Activated naive CD4-positive, alpha-beta T cell treated with anti-CD3 and anti-CD28 coated beads, Interleukin-2, amount 10 ng/mL, durations not matched to agents 7 days and 5 days (primary cell): ENCODE results near the gene L1CAM.

ENCODE experiments used
- CTCF ChIA-PET: fragments of 350-600 bp; sonication (Branson Sonifier 250); formaldehyde crosslinking; loops from one replicate; lab custom pipeline; 2021; ENCODE audit warnings: antibody characterized with exemption; lab: Charles Lee
- DNase-seq: peaks from one replicate; pipeline ENCODE4 v3.0.0-alpha.2; 2020
- H3K27ac Mint-ChIP-seq: one replicate; pipeline ENCODE4 v1.8.0; 2021; ENCODE audit warnings: mild to moderate bottlenecking, moderate library complexity, mixed read lengths
- H3K27me3 Mint-ChIP-seq: one replicate; pipeline ENCODE4 v1.8.0; 2021; ENCODE audit warnings: mild to moderate bottlenecking, mixed read lengths
- H3K36me3 Mint-ChIP-seq: one replicate; pipeline ENCODE4 v1.8.0; 2021; ENCODE audit warnings: mixed read lengths
- H3K4me1 Mint-ChIP-seq: one replicate; pipeline ENCODE4 v1.8.0; 2021; ENCODE audit warnings: mixed read lengths
- H3K4me3 Mint-ChIP-seq: one replicate; pipeline ENCODE4 v1.8.0; 2021; ENCODE audit warnings: mild to moderate bottlenecking, moderate library complexity, mixed read lengths
- H3K9me3 Mint-ChIP-seq: one replicate; pipeline ENCODE4 v1.8.0; 2021; ENCODE audit warnings: mixed read lengths

Gene L1CAM

GRCh38 chrX:153864561-153865320, 21.2 kb downstream of the L1CAM start:
- CTCF ChIA-PET = no interaction called here
- peaks cover 11% of the 10 kb centered on the region for H3K27me3 Mint-ChIP-seq
- no peak for DNase-seq
- no peaks in the 10 kb centered on the region for H3K9me3 Mint-ChIP-seq
- H3K4me3 Mint-ChIP-seq = no peak overlapping the region
- H3K36me3 Mint-ChIP-seq = no peaks in the 10 kb centered on the region
- no peak overlapping the region for H3K27ac Mint-ChIP-seq
- H3K4me1 Mint-ChIP-seq = no peaks in the 10 kb centered on the region

GRCh38 chrX:153864101-153864500, 21.9 kb downstream of the L1CAM start:
- H3K9me3 Mint-ChIP-seq = no peaks in the 10 kb centered on the region
- CTCF ChIA-PET = no interaction called here
- no peaks in the 10 kb centered on the region for H3K36me3 Mint-ChIP-seq
- no peak overlapping the region for H3K27ac Mint-ChIP-seq
- H3K4me3 Mint-ChIP-seq = no peak overlapping the region
- H3K4me1 Mint-ChIP-seq = no peaks in the 10 kb centered on the region
- no peak for DNase-seq
- peaks cover 15% of the 10 kb centered on the region for H3K27me3 Mint-ChIP-seq

DNA sequence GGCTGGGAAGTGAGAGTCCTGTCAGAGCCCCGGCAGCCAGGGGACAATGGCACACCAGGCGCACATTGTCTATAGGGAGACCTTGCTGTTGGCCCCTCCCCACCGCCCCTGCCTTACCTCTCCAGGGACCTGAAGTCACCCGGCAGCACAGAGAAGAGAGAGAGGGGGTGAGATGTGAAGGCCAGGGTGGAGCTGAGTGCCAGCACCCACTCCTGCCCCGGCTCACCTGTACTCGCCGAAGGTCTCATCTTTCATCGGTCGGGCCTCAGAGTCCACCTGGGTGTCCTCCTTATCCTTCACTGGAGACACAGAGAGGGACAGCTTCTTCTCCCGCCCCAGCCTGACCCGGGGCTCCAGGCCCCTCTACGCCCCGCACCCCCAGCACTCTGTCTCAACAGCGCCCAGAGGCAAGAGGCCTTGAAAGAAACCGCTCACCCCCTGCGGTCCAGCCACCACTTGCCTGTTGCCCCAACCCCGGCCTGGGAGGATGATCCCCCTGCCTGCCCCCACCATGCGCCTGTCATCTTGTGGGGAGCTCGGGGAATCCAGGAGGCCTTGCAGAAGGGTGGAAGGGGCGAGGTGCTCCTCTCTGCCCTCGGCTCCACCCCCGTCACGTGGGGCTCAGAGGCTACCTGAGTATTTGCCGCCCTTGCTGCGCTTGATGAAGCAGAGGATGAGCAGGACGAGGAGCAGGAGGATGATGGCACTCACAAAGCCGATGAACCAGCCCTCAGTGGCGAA, 22.6 kb downstream of the L1CAM start:
- no peak overlapping the region for H3K4me3 Mint-ChIP-seq
- H3K36me3 Mint-ChIP-seq = no peaks in the 10 kb centered on the region
- DNase-seq = no peak
- no peak overlapping the region for H3K27ac Mint-ChIP-seq
- no peaks in the 10 kb centered on the region for H3K4me1 Mint-ChIP-seq
- CTCF ChIA-PET = no interaction called here
- no peaks in the 10 kb centered on the region for H3K9me3 Mint-ChIP-seq
- peaks cover 15% of the 10 kb centered on the region for H3K27me3 Mint-ChIP-seq

GRCh38 chrX:153862369-153863250, 23.4 kb downstream of the L1CAM start:
- H3K36me3 Mint-ChIP-seq = no peaks in the 10 kb centered on the region
- DNase-seq = no peak
- peaks cover 15% of the 10 kb centered on the region for H3K27me3 Mint-ChIP-seq
- H3K4me1 Mint-ChIP-seq = peaks cover 2% of the 10 kb centered on the region
- no peak overlapping the region for H3K27ac Mint-ChIP-seq
- CTCF ChIA-PET = no interaction called here
- no peak overlapping the region for H3K4me3 Mint-ChIP-seq
- H3K9me3 Mint-ChIP-seq = no peaks in the 10 kb centered on the region

DNA sequence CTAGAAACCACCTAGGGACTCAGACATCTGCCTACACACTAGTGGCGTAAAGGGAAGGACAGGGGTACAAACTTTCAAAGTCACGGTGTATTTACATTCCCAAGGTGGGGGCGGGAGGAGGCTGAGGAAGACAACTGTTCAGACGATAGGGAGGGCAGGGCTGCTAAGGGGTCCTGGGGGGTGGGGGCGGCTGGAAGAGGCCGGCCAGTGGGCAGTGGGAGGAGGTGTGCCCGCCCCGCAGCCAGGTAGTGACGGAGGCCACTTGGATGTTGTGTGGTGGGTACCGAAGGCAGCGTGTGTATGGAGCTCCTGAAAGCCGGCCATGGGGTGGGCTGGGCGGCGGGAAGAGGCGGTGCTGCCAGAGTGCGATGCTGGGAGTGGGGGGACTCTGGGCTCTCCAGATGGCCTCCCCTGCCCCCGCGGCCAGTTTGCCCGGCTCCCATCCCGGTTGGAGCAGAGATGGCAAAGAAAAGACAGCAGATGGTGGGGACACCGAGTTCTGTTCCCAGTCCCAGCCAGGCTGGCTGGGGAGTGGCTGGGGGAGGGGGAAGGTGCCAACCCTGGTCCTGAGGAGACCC, 24.2 kb downstream of the L1CAM start:
- no peak overlapping the region for H3K27ac Mint-ChIP-seq
- peaks cover 5% of the 10 kb centered on the region for H3K4me1 Mint-ChIP-seq
- no peaks in the 10 kb centered on the region for H3K9me3 Mint-ChIP-seq
- DNase-seq = no peak
- no peaks in the 10 kb centered on the region for H3K36me3 Mint-ChIP-seq
- peaks cover 23% of the 10 kb centered on the region for H3K27me3 Mint-ChIP-seq
- no peak overlapping the region for H3K4me3 Mint-ChIP-seq
- CTCF ChIA-PET = no interaction called here

DNA sequence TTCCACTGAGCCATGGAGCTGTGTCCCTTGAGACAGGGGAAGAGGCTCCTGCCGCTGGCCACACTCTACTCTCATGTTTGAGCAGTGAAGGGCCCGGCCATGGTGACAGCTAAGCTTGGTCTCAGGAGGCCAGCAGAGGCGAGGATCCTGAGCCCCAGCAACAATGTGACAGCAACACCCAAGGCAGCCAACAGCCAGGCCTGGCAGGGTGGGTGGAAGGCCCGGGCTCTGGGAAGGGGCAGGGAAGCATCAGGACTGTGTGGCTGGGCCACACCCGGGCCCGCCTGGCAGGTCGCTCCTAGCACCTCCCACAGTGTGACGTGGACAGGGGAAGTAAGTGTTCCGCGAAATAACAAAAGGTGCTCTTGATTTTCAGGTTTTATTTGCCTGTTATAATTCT, 24.8 kb downstream of the L1CAM start:
- CTCF ChIA-PET = no interaction called here
- Mint-ChIP-seq H3K27me3 (peaks cover 29% of the 10 kb centered on the region), H3K4me3 (no peak overlapping the region), H3K36me3 (no peaks in the 10 kb centered on the region), H3K9me3 (no peaks in the 10 kb centered on the region), H3K4me1 (peaks cover 5% of the 10 kb centered on the region), H3K27ac (no peak overlapping the region)
- DNase-seq = no peak

DNA sequence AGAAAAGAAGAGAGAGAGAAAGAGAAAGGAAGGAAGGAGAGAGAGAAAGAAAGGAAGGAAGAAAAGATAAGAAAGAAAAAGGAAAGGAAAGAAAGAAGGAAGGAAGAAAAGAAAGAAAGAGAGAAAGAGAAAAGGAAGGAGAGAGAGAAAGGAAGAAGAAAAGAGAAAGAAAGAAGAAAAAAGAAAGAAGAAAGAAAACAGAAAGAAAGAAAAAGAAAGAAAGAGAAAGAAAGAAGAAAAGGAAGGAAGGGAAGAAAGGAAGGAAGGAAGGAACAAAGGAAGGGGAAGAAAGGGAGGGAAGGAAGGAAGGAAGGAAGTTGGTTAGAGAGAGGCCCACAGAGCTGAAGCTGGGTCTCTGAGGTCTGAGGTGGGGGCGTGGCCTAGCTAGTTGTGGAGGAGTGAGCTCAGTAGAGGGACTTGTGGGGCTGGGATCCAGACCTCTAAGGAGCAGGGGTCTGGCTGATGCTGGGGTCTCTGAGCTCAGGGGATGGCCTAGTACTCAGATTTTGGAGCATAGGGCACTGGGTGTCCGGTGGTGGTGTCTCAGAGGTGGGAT, 28.5 kb downstream of the L1CAM start:
- Mint-ChIP-seq H3K4me1 (peaks cover 5% of the 10 kb centered on the region), H3K27me3 (peaks cover 39% of the 10 kb centered on the region), H3K27ac (no peak overlapping the region), H3K4me3 (no peak overlapping the region), H3K36me3 (no peaks in the 10 kb centered on the region), H3K9me3 (no peaks in the 10 kb centered on the region)
- DNase-seq = no peak
- CTCF ChIA-PET = no interaction called here

GRCh38 chrX:153854702-153855101, 31.3 kb downstream of the L1CAM start:
- H3K36me3 Mint-ChIP-seq = no peaks in the 10 kb centered on the region
- no peak for DNase-seq
- no peak overlapping the region for H3K4me3 Mint-ChIP-seq
- CTCF ChIA-PET = no interaction called here
- no peak overlapping the region for H3K27ac Mint-ChIP-seq
- H3K4me1 Mint-ChIP-seq = peaks cover 5% of the 10 kb centered on the region
- no peaks in the 10 kb centered on the region for H3K9me3 Mint-ChIP-seq
- peaks cover 51% of the 10 kb centered on the region for H3K27me3 Mint-ChIP-seq

DNA sequence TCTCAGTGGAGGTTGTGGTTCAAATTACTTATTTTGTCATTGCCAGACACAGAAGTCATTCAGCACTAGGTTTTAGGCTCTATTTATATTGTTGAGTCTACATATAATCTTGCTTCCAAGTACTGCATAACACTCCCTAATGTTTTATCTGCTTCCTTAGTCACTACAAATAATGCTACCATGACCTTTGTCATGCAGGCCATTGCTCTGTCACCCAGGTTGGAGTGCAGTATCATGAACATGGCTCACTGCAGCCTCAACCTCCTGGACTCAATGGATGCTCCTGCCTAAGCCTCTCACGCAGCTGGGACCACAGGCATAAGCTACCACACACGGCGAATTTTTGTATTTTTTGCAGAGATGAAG, 32.1 kb downstream of the L1CAM start:
- no peak overlapping the region for H3K4me3 Mint-ChIP-seq
- no peaks in the 10 kb centered on the region for H3K36me3 Mint-ChIP-seq
- no peaks in the 10 kb centered on the region for H3K9me3 Mint-ChIP-seq
- H3K27ac Mint-ChIP-seq = no peak overlapping the region
- CTCF ChIA-PET = no interaction called here
- H3K4me1 Mint-ChIP-seq = peaks cover 5% of the 10 kb centered on the region
- peaks cover 51% of the 10 kb centered on the region for H3K27me3 Mint-ChIP-seq
- no peak for DNase-seq

GRCh38 chrX:153853180-153853901, 32.6 kb downstream of the L1CAM start:
- CTCF ChIA-PET = interaction anchor here (1.6 kb wide), 1 partner anchor 89 kb away, joined by 3 read pairs; the partner anchor contains the start of gene PLXNB3
- no peak overlapping the region for H3K27ac Mint-ChIP-seq
- peaks cover 5% of the 10 kb centered on the region for H3K4me1 Mint-ChIP-seq
- peaks cover 51% of the 10 kb centered on the region for H3K27me3 Mint-ChIP-seq
- H3K36me3 Mint-ChIP-seq = no peaks in the 10 kb centered on the region
- no peaks in the 10 kb centered on the region for H3K9me3 Mint-ChIP-seq
- H3K4me3 Mint-ChIP-seq = no peak overlapping the region
- no peak for DNase-seq

DNA sequence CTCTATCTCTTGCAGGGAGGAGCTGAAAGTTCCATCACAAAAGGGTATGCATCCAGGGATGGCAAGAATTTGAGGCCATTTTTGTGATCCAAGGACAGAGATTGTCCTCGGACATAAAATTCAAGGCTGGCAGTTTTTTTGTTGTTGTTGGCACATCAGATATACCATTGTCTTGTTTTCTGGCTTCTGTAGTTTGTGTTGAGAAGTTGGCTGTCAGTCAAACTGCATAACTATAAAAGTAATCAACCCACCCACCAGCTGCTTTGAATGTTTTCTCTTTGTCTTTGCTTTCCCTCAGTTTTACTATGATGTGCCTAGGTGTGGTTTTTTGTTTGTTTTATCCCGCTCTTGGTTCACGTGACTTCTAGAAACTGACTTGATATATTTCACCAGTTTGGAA, 34.0 kb downstream of the L1CAM start:
- CTCF ChIA-PET = interaction anchor here (0.8 to 1.6 kb wide), 2 partner anchors 74 to 88 kb away, joined by 3 read pairs; partner anchors contain the start of gene PLXNB3
- Mint-ChIP-seq H3K27me3 (peaks cover 44% of the 10 kb centered on the region), H3K4me3 (no peak overlapping the region), H3K9me3 (no peaks in the 10 kb centered on the region), H3K36me3 (no peaks in the 10 kb centered on the region), H3K4me1 (no peaks in the 10 kb centered on the region), H3K27ac (no peak overlapping the region)
- DNase-seq = no peak

DNA sequence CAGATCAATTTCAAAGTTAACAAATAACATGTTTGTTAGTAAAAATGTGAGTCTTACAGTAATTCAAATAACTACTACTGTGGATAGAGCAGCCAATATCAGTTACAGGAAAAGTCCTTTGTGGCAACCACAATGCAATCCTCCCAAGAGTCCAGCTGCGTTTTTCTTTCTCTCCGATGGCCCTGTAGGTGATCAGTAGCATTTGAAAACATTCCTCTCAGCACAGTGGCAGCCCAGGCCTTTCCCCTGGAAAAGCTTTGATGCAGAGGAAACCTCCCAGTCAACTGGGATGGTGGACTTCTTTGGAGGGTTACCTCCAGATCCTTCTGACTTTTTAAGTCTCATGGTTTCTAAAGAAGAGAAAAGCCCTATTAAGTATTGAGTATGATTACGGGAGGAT, 37.6 kb downstream of the L1CAM start:
- no peak overlapping the region for H3K27ac Mint-ChIP-seq
- peaks cover 50% of the 10 kb centered on the region for H3K27me3 Mint-ChIP-seq
- H3K4me1 Mint-ChIP-seq = no peaks in the 10 kb centered on the region
- no peak overlapping the region for H3K4me3 Mint-ChIP-seq
- DNase-seq = no peak
- no peaks in the 10 kb centered on the region for H3K36me3 Mint-ChIP-seq
- no peaks in the 10 kb centered on the region for H3K9me3 Mint-ChIP-seq
- CTCF ChIA-PET = no interaction called here

DNA sequence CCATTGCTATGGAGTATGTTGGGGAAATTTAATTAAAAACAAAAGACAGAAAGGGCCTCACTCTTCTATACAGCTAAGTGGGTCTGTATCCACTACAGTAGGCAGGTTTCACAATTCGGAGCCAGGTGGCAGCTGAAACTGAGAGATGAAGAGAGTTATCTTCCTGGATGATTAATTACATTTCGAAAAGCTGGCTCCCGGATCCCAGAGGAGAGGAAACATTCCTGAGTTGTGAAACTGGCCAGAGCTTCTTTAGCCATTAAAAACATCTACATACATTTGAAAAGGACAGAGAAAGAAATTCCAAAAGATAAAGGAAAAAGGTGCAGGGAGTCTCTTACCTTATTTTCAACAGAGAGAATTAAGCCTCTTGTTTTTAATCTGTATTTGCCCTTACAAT, 40.1 kb downstream of the L1CAM start:
- H3K4me1 Mint-ChIP-seq = no peaks in the 10 kb centered on the region
- no peak for DNase-seq
- CTCF ChIA-PET = no interaction called here
- peaks cover 45% of the 10 kb centered on the region for H3K27me3 Mint-ChIP-seq
- no peaks in the 10 kb centered on the region for H3K9me3 Mint-ChIP-seq
- no peak overlapping the region for H3K4me3 Mint-ChIP-seq
- no peak overlapping the region for H3K27ac Mint-ChIP-seq
- no peaks in the 10 kb centered on the region for H3K36me3 Mint-ChIP-seq
